ENCODE data around the gene SLC50A1.

GRCh38 chr1:155168456-155169210 is 33.0 kb downstream of the SLC50A1 start:
- TF ChIP-seq, protein P1, sequence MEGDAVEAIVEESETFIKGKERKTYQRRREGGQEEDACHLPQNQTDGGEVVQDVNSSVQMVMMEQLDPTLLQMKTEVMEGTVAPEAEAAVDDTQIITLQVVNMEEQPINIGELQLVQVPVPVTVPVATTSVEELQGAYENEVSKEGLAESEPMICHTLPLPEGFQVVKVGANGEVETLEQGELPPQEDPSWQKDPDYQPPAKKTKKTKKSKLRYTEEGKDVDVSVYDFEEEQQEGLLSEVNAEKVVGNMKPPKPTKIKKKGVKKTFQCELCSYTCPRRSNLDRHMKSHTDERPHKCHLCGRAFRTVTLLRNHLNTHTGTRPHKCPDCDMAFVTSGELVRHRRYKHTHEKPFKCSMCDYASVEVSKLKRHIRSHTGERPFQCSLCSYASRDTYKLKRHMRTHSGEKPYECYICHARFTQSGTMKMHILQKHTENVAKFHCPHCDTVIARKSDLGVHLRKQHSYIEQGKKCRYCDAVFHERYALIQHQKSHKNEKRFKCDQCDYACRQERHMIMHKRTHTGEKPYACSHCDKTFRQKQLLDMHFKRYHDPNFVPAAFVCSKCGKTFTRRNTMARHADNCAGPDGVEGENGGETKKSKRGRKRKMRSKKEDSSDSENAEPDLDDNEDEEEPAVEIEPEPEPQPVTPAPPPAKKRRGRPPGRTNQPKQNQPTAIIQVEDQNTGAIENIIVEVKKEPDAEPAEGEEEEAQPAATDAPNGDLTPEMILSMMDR (IDR thresholded peaks at IDR 0.05) = no peak
- TF ChIP-seq, protein P2, sequence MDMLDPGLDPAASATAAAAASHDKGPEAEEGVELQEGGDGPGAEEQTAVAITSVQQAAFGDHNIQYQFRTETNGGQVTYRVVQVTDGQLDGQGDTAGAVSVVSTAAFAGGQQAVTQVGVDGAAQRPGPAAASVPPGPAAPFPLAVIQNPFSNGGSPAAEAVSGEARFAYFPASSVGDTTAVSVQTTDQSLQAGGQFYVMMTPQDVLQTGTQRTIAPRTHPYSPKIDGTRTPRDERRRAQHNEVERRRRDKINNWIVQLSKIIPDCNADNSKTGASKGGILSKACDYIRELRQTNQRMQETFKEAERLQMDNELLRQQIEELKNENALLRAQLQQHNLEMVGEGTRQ (CRISPR knock-in tag; IDR thresholded peaks at IDR 0.05) = no peak
- TF ChIP-seq TCF7 (CRISPR knock-in tag; IDR thresholded peaks at IDR 0.05; ENCODE audit: low read depth) (no peak), HMGA2 (CRISPR knock-in tag; IDR thresholded peaks at IDR 0.05) (no peak), SOX15 (CRISPR knock-in tag; IDR thresholded peaks at IDR 0.05) (no peak), E2F1 (CRISPR knock-in tag; IDR thresholded peaks at IDR 0.05) (no peak), GRHL2 (CRISPR knock-in tag; IDR thresholded peaks at IDR 0.05; ENCODE audit: insufficient replicate concordance, severe bottlenecking) (no peak), ZNF416 (CRISPR knock-in tag; IDR thresholded peaks at IDR 0.05) (no peak), FOXJ3 (CRISPR knock-in tag; IDR thresholded peaks at IDR 0.05; ENCODE audit: borderline replicate concordance) (no peak)
- TF ChIP-seq, protein P3, sequence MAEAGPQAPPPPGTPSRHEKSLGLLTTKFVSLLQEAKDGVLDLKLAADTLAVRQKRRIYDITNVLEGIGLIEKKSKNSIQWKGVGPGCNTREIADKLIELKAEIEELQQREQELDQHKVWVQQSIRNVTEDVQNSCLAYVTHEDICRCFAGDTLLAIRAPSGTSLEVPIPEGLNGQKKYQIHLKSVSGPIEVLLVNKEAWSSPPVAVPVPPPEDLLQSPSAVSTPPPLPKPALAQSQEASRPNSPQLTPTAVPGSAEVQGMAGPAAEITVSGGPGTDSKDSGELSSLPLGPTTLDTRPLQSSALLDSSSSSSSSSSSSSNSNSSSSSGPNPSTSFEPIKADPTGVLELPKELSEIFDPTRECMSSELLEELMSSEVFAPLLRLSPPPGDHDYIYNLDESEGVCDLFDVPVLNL (CRISPR knock-in tag; IDR thresholded peaks at IDR 0.05; ENCODE audit: borderline replicate concordance, low read depth) = no peak
- TF ChIP-seq, protein P4, sequence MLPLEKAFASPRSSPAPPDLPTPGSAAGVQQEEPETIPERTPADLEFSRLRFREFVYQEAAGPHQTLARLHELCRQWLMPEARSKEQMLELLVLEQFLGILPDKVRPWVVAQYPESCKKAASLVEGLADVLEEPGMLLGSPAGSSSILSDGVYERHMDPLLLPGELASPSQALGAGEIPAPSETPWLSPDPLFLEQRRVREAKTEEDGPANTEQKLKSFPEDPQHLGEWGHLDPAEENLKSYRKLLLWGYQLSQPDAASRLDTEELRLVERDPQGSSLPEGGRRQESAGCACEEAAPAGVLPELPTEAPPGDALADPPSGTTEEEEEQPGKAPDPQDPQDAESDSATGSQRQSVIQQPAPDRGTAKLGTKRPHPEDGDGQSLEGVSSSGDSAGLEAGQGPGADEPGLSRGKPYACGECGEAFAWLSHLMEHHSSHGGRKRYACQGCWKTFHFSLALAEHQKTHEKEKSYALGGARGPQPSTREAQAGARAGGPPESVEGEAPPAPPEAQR (CRISPR knock-in tag; IDR thresholded peaks at IDR 0.05) = no peak

All from WTC11 (cell line).